Transverse colon (tissue), 4 donors: Measurements from ENCODE around the gene HS1BP3.

Experiments used
- CTCF ChIP-seq, 5 experiments: fragments of 200-600 bp in 3 of 5; fragments of 450-650 bp in 2 of 5; sonication (generic) in 3 of 5; IDR thresholded peaks; 1 replicate in 2 of 5; 2 replicates in 3 of 5; pipeline ENCODE4 v1.5.1; 2016 to 2017; ENCODE audit warnings: antibody characterized with exemption in 5 of 5, inconsistent platforms in 3 of 5, mild to moderate bottlenecking in 2 of 5, moderate library complexity in 1 of 5
- EP300 ChIP-seq: sonication (generic); formaldehyde crosslinking; IDR thresholded peaks from one replicate; pipeline ENCODE4 v1.6.1; 2017; ENCODE audit warnings: antibody characterized with exemption, low read depth
- POLR2A ChIP-seq: fragments of 450-650 bp; IDR thresholded peaks from one replicate; pipeline ENCODE4 v1.6.1; 2016; ENCODE audit warnings: antibody characterized with exemption, mild to moderate bottlenecking, moderate library complexity
- POLR2AphosphoS5 ChIP-seq, 3 donors: sonication (generic); formaldehyde crosslinking; IDR thresholded peaks; one replicate each; pipeline ENCODE4 v1.6.1; 2016; ENCODE audit warnings: antibody characterized with exemption in 3 of 3

DNA sequence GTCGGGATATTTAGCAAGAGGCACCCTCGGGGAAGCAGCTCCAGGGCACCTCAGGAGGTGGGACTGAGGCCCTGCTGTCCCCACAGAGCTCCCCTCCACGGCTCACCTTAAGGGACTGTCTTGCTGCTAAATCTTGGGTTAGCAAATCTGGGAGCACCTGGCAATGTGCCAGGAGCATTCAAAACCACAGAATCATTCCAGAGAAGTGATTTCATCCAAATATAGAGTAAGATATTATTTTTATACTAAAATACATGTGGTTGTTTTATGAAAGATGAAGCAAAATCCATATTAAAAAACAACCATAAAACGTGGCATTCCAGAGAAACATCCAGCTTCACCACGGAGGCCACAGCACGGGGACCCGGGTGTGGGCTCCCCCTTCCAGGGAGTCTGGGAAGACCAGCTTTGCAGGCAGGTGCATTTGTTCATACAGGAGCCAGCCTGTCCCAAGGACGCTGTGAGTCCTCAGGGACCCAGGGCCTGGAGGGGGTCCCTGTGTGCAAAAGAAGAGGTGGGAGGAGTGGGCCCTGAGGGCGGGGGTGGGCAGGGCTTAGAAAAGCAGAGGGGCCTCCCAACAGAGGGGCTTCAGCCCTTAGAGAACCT, 16.3 kb downstream of the HS1BP3 start:
- TF ChIP-seq CTCF (IDR thresholded peaks at IDR 0.05): no peak
- no peak for TF ChIP-seq EP300
- TF ChIP-seq POLR2A: no peak
- TF ChIP-seq POLR2AphosphoS5 (IDR thresholded peaks at IDR 0.05): no peak
